HCT116 (cell line): ENCODE results near the gene ATOX1. TPM values are rescaled to one million over a fixed set of nuclear protein-coding genes. Genes with fewer than 3 reads are reported as not detected.

Experiments used
- ATAC-seq: fragments of 200-7000 bp; cut with Tn5 transposase; 2 replicates; pipeline ENCODE4 v1.9.1; 2020; ENCODE audit warnings: mild to moderate bottlenecking, moderate library complexity
- BruUV-seq: library from RNA; stranded (reverse); fragments of 400-500 nt; replicated peaks from 2 replicates; lab custom pipeline; 2021; lab: Mats Ljungman, UMichigan
- CTCF ChIA-PET: fragments of 300-600 bp; sonication (Branson Sonifier 250); formaldehyde crosslinking; loops from one replicate; lab custom pipeline; 2021; ENCODE audit warnings: antibody characterized with exemption; lab: Charles Lee
- POLR2A ChIA-PET: fragments of 300-600, 350-600 bp; sonication (Branson Sonifier 250); formaldehyde crosslinking; loops from one replicate; lab custom pipeline; 2021; ENCODE audit warnings: antibody characterized with exemption; lab: Charles Lee
- RAD21 ChIA-PET, 2 experiments: fragments of 300-600 bp; sonication (Branson Sonifier 250); formaldehyde crosslinking; loops; one replicate each; lab custom pipeline; 2023; ENCODE audit warnings: low total read pairs in 2 of 2; ENCODE audit not compliant: uncharacterized antibody in 2 of 2, unreplicated experiment in 2 of 2, low non-redundant PET in 1 of 2; lab: Charles Lee
- DNase-seq: peaks from one replicate; pipeline ENCODE4 v3.0.0-alpha.2; 2010; ENCODE audit warnings: low read depth, low spot score
- H2AFZ ChIP-seq: fragments of 200-600 bp; shearing (Covaris generic), sonication (generic); 2 replicates; pipeline ENCODE4 v1.6.1; 2017; ENCODE audit warnings: low read depth, mixed run types, mixed read lengths, antibody characterized with exemption, low read length; ENCODE audit not compliant: poor library complexity, severe bottlenecking
- H3K27ac ChIP-seq: 2 replicates; pipeline ENCODE4 v1.5.1; 2012; ENCODE audit warnings: low read depth, low read length
- H3K27me3 ChIP-seq: fragments of 200-600 bp; sonication (generic); 2 replicates; pipeline ENCODE4 v1.6.1; 2016; ENCODE audit warnings: mixed run types, low read length, mixed read lengths; ENCODE audit not compliant: insufficient read depth
- H3K36me3 ChIP-seq, 2 experiments: fragments of 200-500 bp in 1 of 2; fragments of 200-600 bp in 1 of 2; sonication (Bioruptor generic) in 1 of 2; sonication (generic) in 1 of 2; 2 replicates each; pipeline versions ENCODE4 v1.5.1 to v1.6.1; 2014 to 2016; ENCODE audit warnings: low read length in 2 of 2, inconsistent platforms in 1 of 2, mixed read lengths in 1 of 2, mixed run types in 1 of 2; ENCODE audit not compliant: insufficient read depth in 2 of 2, control insufficient read depth in 1 of 2
- H3K4me1 ChIP-seq, 2 experiments: fragments of 200-600 bp in 1 of 2; sonication (generic) in 1 of 2; 2 replicates each; pipeline versions ENCODE4 v1.5.1 to v1.6.1; 2012 to 2017; ENCODE audit warnings: low read length in 2 of 2, inconsistent platforms in 1 of 2, mild to moderate bottlenecking in 1 of 2, mixed read lengths in 1 of 2, mixed run types in 1 of 2, moderate library complexity in 1 of 2; ENCODE audit not compliant: insufficient read depth in 2 of 2, control insufficient read depth in 1 of 2
- H3K4me2 ChIP-seq: fragments of 200-600 bp; sonication (generic); 2 replicates; pipeline ENCODE4 v1.6.1; 2017; ENCODE audit warnings: mixed run types, low read length, mixed read lengths
- H3K4me3 ChIP-seq, 2 experiments: fragments of 200-600 bp in 1 of 2; sonication (generic) in 1 of 2; replicated peaks in 1 of 2; 2 replicates each; pipeline ENCODE4 v1.5.1; 2011 to 2016; ENCODE audit warnings: low read length in 2 of 2, control low read depth in 1 of 2, low read depth in 1 of 2, mild to moderate bottlenecking in 1 of 2, mixed read lengths in 1 of 2, mixed run types in 1 of 2
- H3K79me2 ChIP-seq: fragments of 200-600 bp; sonication (generic); 2 replicates; pipeline ENCODE4 v1.6.1; 2017; ENCODE audit warnings: mild to moderate bottlenecking, mixed run types, low read length, moderate library complexity, mixed read lengths; ENCODE audit not compliant: insufficient read depth
- H3K9ac ChIP-seq: fragments of 200-600 bp; sonication (generic); 2 replicates; pipeline ENCODE4 v1.6.1; 2016; ENCODE audit warnings: low read length, mixed read lengths
- H3K9me2 ChIP-seq: fragments of 200-600 bp; sonication (generic), shearing (Covaris generic); 2 replicates; pipeline ENCODE4 v1.6.1; 2017; ENCODE audit warnings: mixed run types, mild to moderate bottlenecking, moderate library complexity; ENCODE audit not compliant: insufficient read depth
- H3K9me3 ChIP-seq, 2 experiments: fragments of 200-500 bp in 1 of 2; fragments of 200-600 bp in 1 of 2; sonication (Bioruptor generic) in 1 of 2; sonication (generic) in 1 of 2; 2 replicates each; pipeline ENCODE4 v1.6.1; 2014 to 2017; ENCODE audit warnings: low read length in 2 of 2, mixed read lengths in 2 of 2, inconsistent platforms in 1 of 2, low read depth in 1 of 2, mild to moderate bottlenecking in 1 of 2, mixed run types in 1 of 2, moderate library complexity in 1 of 2; ENCODE audit not compliant: control insufficient read depth in 1 of 2, insufficient read depth in 1 of 2
- H4K20me1 ChIP-seq: fragments of 200-600 bp; sonication (generic), shearing (Covaris generic); 2 replicates; pipeline ENCODE4 v1.6.1; 2017; ENCODE audit warnings: mixed run types, mild to moderate bottlenecking, moderate library complexity; ENCODE audit not compliant: insufficient read depth
- EGR1 ChIP-seq: IDR thresholded peaks from 2 replicates; pipeline ENCODE4 v1.6.1; 2012; ENCODE audit warnings: low read depth
- ELF1 ChIP-seq: IDR thresholded peaks from 2 replicates; pipeline ENCODE4 v1.6.1; 2012; ENCODE audit warnings: low read depth, borderline replicate concordance
- EZH2 ChIP-seq: fragments of 200-600 bp; sonication (generic); IDR thresholded peaks from 2 replicates; pipeline ENCODE4 v1.6.1; 2017; ENCODE audit warnings: antibody characterized with exemption, mixed run types
- EZH2phosphoT487 ChIP-seq: fragments of 200-600 bp; IDR thresholded peaks from 2 replicates; pipeline ENCODE4 v1.6.1; 2018; ENCODE audit warnings: antibody characterized with exemption, borderline replicate concordance
- FOSL1 ChIP-seq: IDR thresholded peaks from 2 replicates; pipeline ENCODE4 v1.6.1; 2012; ENCODE audit warnings: low read depth
- JUND ChIP-seq: IDR thresholded peaks from 2 replicates; pipeline ENCODE4 v1.6.1; 2012
- POLR2AphosphoS5 ChIP-seq: IDR thresholded peaks from 2 replicates; pipeline ENCODE4 v1.6.1; 2011; ENCODE audit warnings: mild to moderate bottlenecking, low read depth, low read length, moderate library complexity
- RAD21 ChIP-seq: IDR thresholded peaks from 2 replicates; pipeline ENCODE4 v1.6.1; 2012; ENCODE audit warnings: low read depth, mild to moderate bottlenecking
- SIN3A ChIP-seq: IDR thresholded peaks from 2 replicates; pipeline ENCODE4 v1.6.1; 2012; ENCODE audit warnings: low read depth
- TCF7L2 ChIP-seq: IDR thresholded peaks from 2 replicates; pipeline ENCODE4 v1.7.0; 2011; ENCODE audit warnings: borderline replicate concordance, inconsistent platforms; ENCODE audit not compliant: insufficient read depth, insufficient read length; ENCODE audit errors: extremely low read depth
- YY1 ChIP-seq: IDR thresholded peaks from 2 replicates; pipeline ENCODE4 v1.6.1; 2011; ENCODE audit warnings: low read length, low read depth, moderate library complexity, mild to moderate bottlenecking; ENCODE audit not compliant: insufficient replicate concordance; ENCODE audit errors: extremely low read depth
- ZFX ChIP-seq: fragments of 450-650 bp; IDR thresholded peaks from 2 replicates; pipeline ENCODE4 v1.6.1; 2017
- ZNF274 ChIP-seq: fragments of 200-500 bp; sonication (Bioruptor generic); IDR thresholded peaks from 2 replicates; pipeline ENCODE4 v1.6.1; 2014; ENCODE audit warnings: mild to moderate bottlenecking, low read depth, low read length, inconsistent platforms
- intact Hi-C: fragments of 100-400 bp; cut with micrococcal nuclease; formaldehyde crosslinking; loops from 2 replicates; pipeline ENCODE4 v1.10.0; 2022
- total RNA-seq: library from RNA; stranded (reverse); gene quantifications from one replicate; pipeline ENCODE4 v1.2.1, GENCODE V29; 2021; ENCODE audit not compliant: unreplicated experiment
- TF ChIP-seq, protein P1 (sequence below): IDR thresholded peaks from 2 replicates; pipeline ENCODE4 v1.6.1; 2012
- TF ChIP-seq, protein P2 (sequence below): IDR thresholded peaks from 2 replicates; pipeline ENCODE4 v1.6.1; 2012
- TF ChIP-seq, protein P3 (sequence below), 3 experiments: fragments of 200-600 bp in 1 of 3; sonication (generic) in 1 of 3; IDR thresholded peaks in 2 of 3; conservative IDR thresholded peaks in 1 of 3; 2 replicates each; pipeline ENCODE4 v1.5.1; 2012 to 2017; ENCODE audit warnings: low read depth in 2 of 3, low read length in 2 of 3, antibody characterized with exemption in 1 of 3, borderline replicate concordance in 1 of 3, control low read depth in 1 of 3, mild to moderate bottlenecking in 1 of 3, mixed read lengths in 1 of 3, mixed run types in 1 of 3, moderate library complexity in 1 of 3; ENCODE audit not compliant: insufficient read depth in 1 of 3

The ATOX1 gene
- total RNA-seq, 1 experiment from 2014 or later: 66.2 TPM

DNA sequence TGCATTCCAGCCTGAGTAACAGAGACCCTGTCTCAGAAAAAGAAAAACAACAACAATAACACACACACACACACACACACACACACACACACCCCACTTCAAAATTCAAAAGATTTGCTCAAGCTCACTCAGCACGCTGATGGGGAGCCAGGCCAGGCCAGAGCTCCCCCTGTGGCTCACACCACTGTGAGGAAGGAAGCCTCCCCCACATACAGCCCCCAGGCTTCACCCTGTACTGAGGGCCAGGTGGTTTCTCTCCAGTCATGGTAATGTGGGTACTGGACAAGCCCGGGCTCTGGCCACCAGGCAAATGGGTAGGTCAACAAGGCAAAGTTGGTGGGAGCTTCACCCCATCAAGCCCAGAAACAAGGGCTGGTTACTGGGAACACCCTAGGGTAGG lies 19.0 kb downstream of the ATOX1 start:
- Histone ChIP-seq H3K4me2 (peak overlapping the region; percentile 80), H3K9me3 (no peaks in the 10 kb centered on the region), H3K27me3 (no peaks in the 10 kb centered on the region), H4K20me1 (no peaks in the 10 kb centered on the region), H3K79me2 (no peaks in the 10 kb centered on the region), H3K9ac (0 out of 2 replicates have a peak overlapping the region, but pooled peaks have one; percentile 6), H2AFZ (no peak overlapping the region), H3K36me3 (no peaks in the 10 kb centered on the region), H3K27ac (0 out of 2 replicates have a peak overlapping the region, but pooled peaks have one; percentile 11), H3K4me3 (no peak overlapping the region), H3K4me1 (peaks cover 44 to 52% of the 10 kb centered on the region in 2 experiments), H3K9me2 (no peaks in the 10 kb centered on the region)
- ChIA-PET POLR2A (interaction anchor here (0.6 to 1.3 kb wide), 2 partner anchors 33 to 87 kb away, joined by 3 read pairs; no protein-coding TSS in a partner anchor), CTCF (interaction anchor here (1.4 to 5.2 kb wide), 5 partner anchors 8 to 87 kb away, joined by 4 to 103 read pairs (median 7); no protein-coding TSS in a partner anchor), RAD21 (interaction anchor here in 1 of 2 experiments (1.4 to 3.9 kb wide), 2 partner anchors 32 to 81 kb away, joined by 4 to 20 read pairs; partner anchors contain the start of gene G3BP1)
- peak; percentile 5; the same call in 1 of the 2 replicates for ATAC-seq
- no peak for TF ChIP-seq ZNF274
- no peak for TF ChIP-seq FOSL1
- TF ChIP-seq EZH2phosphoT487: no peak
- no peak for TF ChIP-seq ZFX
- TF ChIP-seq EZH2: no peak
- TF ChIP-seq EGR1: no peak
- TF ChIP-seq YY1: no peak
- TF ChIP-seq, protein P1, sequence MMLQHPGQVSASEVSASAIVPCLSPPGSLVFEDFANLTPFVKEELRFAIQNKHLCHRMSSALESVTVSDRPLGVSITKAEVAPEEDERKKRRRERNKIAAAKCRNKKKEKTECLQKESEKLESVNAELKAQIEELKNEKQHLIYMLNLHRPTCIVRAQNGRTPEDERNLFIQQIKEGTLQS: no peak
- TF ChIP-seq TCF7L2: no peak
- TF ChIP-seq POLR2AphosphoS5: no peak
- TF ChIP-seq JUND: no peak
- TF ChIP-seq RAD21: no peak
- TF ChIP-seq, protein P2, sequence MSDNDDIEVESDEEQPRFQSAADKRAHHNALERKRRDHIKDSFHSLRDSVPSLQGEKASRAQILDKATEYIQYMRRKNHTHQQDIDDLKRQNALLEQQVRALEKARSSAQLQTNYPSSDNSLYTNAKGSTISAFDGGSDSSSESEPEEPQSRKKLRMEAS: no peak
- no peak for TF ChIP-seq ELF1
- TF ChIP-seq SIN3A: no peak
- TF ChIP-seq, protein P3, sequence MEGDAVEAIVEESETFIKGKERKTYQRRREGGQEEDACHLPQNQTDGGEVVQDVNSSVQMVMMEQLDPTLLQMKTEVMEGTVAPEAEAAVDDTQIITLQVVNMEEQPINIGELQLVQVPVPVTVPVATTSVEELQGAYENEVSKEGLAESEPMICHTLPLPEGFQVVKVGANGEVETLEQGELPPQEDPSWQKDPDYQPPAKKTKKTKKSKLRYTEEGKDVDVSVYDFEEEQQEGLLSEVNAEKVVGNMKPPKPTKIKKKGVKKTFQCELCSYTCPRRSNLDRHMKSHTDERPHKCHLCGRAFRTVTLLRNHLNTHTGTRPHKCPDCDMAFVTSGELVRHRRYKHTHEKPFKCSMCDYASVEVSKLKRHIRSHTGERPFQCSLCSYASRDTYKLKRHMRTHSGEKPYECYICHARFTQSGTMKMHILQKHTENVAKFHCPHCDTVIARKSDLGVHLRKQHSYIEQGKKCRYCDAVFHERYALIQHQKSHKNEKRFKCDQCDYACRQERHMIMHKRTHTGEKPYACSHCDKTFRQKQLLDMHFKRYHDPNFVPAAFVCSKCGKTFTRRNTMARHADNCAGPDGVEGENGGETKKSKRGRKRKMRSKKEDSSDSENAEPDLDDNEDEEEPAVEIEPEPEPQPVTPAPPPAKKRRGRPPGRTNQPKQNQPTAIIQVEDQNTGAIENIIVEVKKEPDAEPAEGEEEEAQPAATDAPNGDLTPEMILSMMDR (IDR thresholded peaks at IDR 0.05 in 2 of 3, conservative IDR thresholded peaks at IDR 0.05 in 1 of 3; ENCODE audit: borderline replicate concordance in 1 of 3, insufficient read depth in 1 of 3, low read depth in 2 of 3, low read length in 2 of 3): no peak
- no peak for DNase-seq
- intact Hi-C loops: no loop called here
- BruUV-seq: no TSS peak
